ENCODE data around the gene B2M.
A peak's percentile ranks its signal among the peaks of the same experiment; 100 is the strongest.
"Not testable (repeated sequence)": the region's sequence is repeated elsewhere in the genome, so short reads cannot be mapped to it uniquely, and the experiment has no call there.

Gene B2M

GRCh38 chr15:44720460-44721176 lies 9.3 kb downstream of the B2M start:
- H3K27ac ChIP-seq = no peak overlapping the region
- no peak for DNase-seq (ENCODE audit: low read depth, low spot score)

- no peak overlapping the region for H3K27ac ChIP-seq
- DNase-seq (ENCODE audit: low read depth, low spot score) = no peak
Observed at GRCh38 chr15:44722011-44722410, 10.7 kb downstream of the B2M start.

- H3K27ac ChIP-seq = peak overlapping the region; percentile 89
- DNase-seq (ENCODE audit: low read depth, low spot score) = no peak
Observed at GRCh38 chr15:44726136-44726535, 14.8 kb downstream of the B2M start.

GRCh38 chr15:44726568-44727484 lies 15.5 kb downstream of the B2M start:
- peak; percentile 80 for DNase-seq (ENCODE audit: low read depth, low spot score)
- H3K27ac ChIP-seq = peak overlapping the region; percentile 89

GRCh38 chr15:44727485-44728231 lies 16.3 kb downstream of the B2M start:
- peak; percentile 53 for DNase-seq (ENCODE audit: low read depth, low spot score)
- peak overlapping the region; percentile 89 for H3K27ac ChIP-seq

GRCh38 chr15:44728232-44728575 lies 16.9 kb downstream of the B2M start:
- not testable (repeated sequence) for DNase-seq (ENCODE audit: low read depth, low spot score)
- H3K27ac ChIP-seq = peak overlapping the region; percentile 89

- peak overlapping the region; percentile 89 for H3K27ac ChIP-seq
Observed at GRCh38 chr15:44728576-44729407, 17.5 kb downstream of the B2M start.

GRCh38 chr15:44729408-44730127 lies 18.3 kb downstream of the B2M start:
- peak overlapping the region; percentile 89 for H3K27ac ChIP-seq
- DNase-seq (ENCODE audit: low read depth, low spot score) = no peak

More at GRCh38 chr15:44728576-44729407, 17.5 kb downstream of the B2M start:
- peak; percentile 91 for DNase-seq (ENCODE audit: low read depth, low spot score)

- DNase-seq (ENCODE audit: low read depth, low spot score) = no peak
- no peak overlapping the region for H3K27ac ChIP-seq
Observed at GRCh38 chr15:44734839-44735481, 23.6 kb downstream of the B2M start.

GRCh38 chr15:44735482-44736180 lies 24.3 kb downstream of the B2M start:
- H3K27ac ChIP-seq = no peak overlapping the region
- DNase-seq (ENCODE audit: low read depth, low spot score) = no peak

- no peak within 1 kb of the TSS for H3K27ac ChIP-seq
Observed at GRCh38 chr15:44736181-44736765, 25.0 kb downstream of the B2M start, which contains the start of gene TRIM69. Gene TRIM69, plus strand, starts transcription at chr15:44736528. Its CDS starts 177 bp downstream, at chr15:44736705.

GRCh38 chr15:44738340-44738984 lies 27.1 kb downstream of the B2M start:
- no peak for DNase-seq (ENCODE audit: low read depth, low spot score)
- H3K27ac ChIP-seq = no peak overlapping the region

More at GRCh38 chr15:44736181-44736765, 25.0 kb downstream of the B2M start, which contains the start of gene TRIM69:
- no peak for DNase-seq (ENCODE audit: low read depth, low spot score)

- not testable (repeated sequence) for H3K27ac ChIP-seq; DNase-seq (ENCODE audit: low read depth, low spot score)
Observed at GRCh38 chr15:44739222-44739847, 28.0 kb downstream of the B2M start.

- not testable (repeated sequence) for H3K27ac ChIP-seq; DNase-seq (ENCODE audit: low read depth, low spot score)
Observed at GRCh38 chr15:44743454-44743853, 32.1 kb downstream of the B2M start.

- H3K27ac ChIP-seq = no peak overlapping the region
- DNase-seq (ENCODE audit: low read depth, low spot score) = no peak
Observed at GRCh38 chr15:44753345-44753744, 42.0 kb downstream of the B2M start.

GRCh38 chr15:44763187-44763586 lies 51.9 kb downstream of the B2M start:
- DNase-seq (ENCODE audit: low read depth, low spot score) = no peak
- H3K27ac ChIP-seq = no peak overlapping the region

- H3K27ac ChIP-seq = no peak overlapping the region
Observed at GRCh38 chr15:44763848-44764247, 52.5 kb downstream of the B2M start.

More at GRCh38 chr15:44763848-44764247, 52.5 kb downstream of the B2M start:
- DNase-seq (ENCODE audit: low read depth, low spot score) = no peak

All from epithelial cell of prostate (primary cell).